Trophoblast cell (in vitro differentiated cells and primary cell): ENCODE results near the gene ZNF582.

Source experiments
- DNase-seq, 2 donors: peaks; one replicate each; pipeline ENCODE4 v3.0.0-alpha.2; 2016
- H2AFZ ChIP-seq: 2 replicates; pipeline ENCODE4 v1.6.1; 2013; ENCODE audit warnings: low read length, moderate library complexity, mild to moderate bottlenecking; ENCODE audit not compliant: insufficient read depth, poor library complexity
- H2AK5ac ChIP-seq: 2 replicates; pipeline ENCODE4 v1.6.1; 2013; ENCODE audit warnings: mild to moderate bottlenecking, low read length
- H2BK120ac ChIP-seq: 2 replicates; pipeline ENCODE4 v1.6.1; 2013; ENCODE audit warnings: low read length, mild to moderate bottlenecking, moderate library complexity; ENCODE audit not compliant: insufficient read depth, poor library complexity
- H2BK12ac ChIP-seq: 2 replicates; pipeline ENCODE4 v1.6.1; 2013; ENCODE audit warnings: mild to moderate bottlenecking, low read length, moderate library complexity
- H2BK5ac ChIP-seq: 2 replicates; pipeline ENCODE4 v1.6.1; 2013; ENCODE audit warnings: low read length, low read depth, moderate library complexity, mild to moderate bottlenecking; ENCODE audit not compliant: poor library complexity
- H3K14ac ChIP-seq: 2 replicates; pipeline ENCODE4 v1.6.1; 2013; ENCODE audit warnings: mild to moderate bottlenecking, low read length
- H3K18ac ChIP-seq: 2 replicates; pipeline ENCODE4 v1.6.1; 2013; ENCODE audit warnings: mild to moderate bottlenecking, low read length
- H3K23ac ChIP-seq: 2 replicates; pipeline ENCODE4 v1.6.1; 2013; ENCODE audit warnings: low read length
- H3K27ac ChIP-seq: 2 replicates; pipeline ENCODE4 v1.5.1; 2013; ENCODE audit warnings: low read depth, mild to moderate bottlenecking, inconsistent platforms, low read length, moderate library complexity
- H3K27me3 ChIP-seq: 2 replicates; pipeline ENCODE4 v1.6.1; 2013; ENCODE audit warnings: inconsistent platforms, mild to moderate bottlenecking, low read length, moderate library complexity; ENCODE audit not compliant: insufficient read depth
- H3K36me3 ChIP-seq, 2 experiments: 1 replicate in 1 of 2; 2 replicates in 1 of 2; pipeline ENCODE4 v1.6.1; 2013; ENCODE audit warnings: low read length in 2 of 2, mild to moderate bottlenecking in 2 of 2, moderate library complexity in 1 of 2; ENCODE audit not compliant: insufficient read depth in 2 of 2, control insufficient read depth in 1 of 2
- H3K4ac ChIP-seq: 2 replicates; pipeline ENCODE4 v1.6.1; 2013; ENCODE audit warnings: low read depth, mild to moderate bottlenecking, low read length, moderate library complexity
- H3K4me1 ChIP-seq, 2 experiments: 1 replicate in 1 of 2; 2 replicates in 1 of 2; pipeline ENCODE4 v1.6.1; 2013; ENCODE audit warnings: low read length in 2 of 2, mild to moderate bottlenecking in 2 of 2, moderate library complexity in 1 of 2; ENCODE audit not compliant: insufficient read depth in 2 of 2, control insufficient read depth in 1 of 2
- H3K4me2 ChIP-seq: 2 replicates; pipeline ENCODE4 v1.6.1; 2013; ENCODE audit warnings: inconsistent platforms, mild to moderate bottlenecking, low read length, moderate library complexity
- H3K4me3 ChIP-seq: 2 replicates; pipeline ENCODE4 v1.5.1; 2013; ENCODE audit warnings: mild to moderate bottlenecking, low read depth, low read length, inconsistent platforms
- H3K79me1 ChIP-seq: one replicate; pipeline ENCODE4 v1.6.1; 2013; ENCODE audit warnings: low read length
- H3K79me2 ChIP-seq: 2 replicates; pipeline ENCODE4 v1.6.1; 2013; ENCODE audit warnings: low read length, mild to moderate bottlenecking; ENCODE audit not compliant: control insufficient read depth, insufficient read depth, poor library complexity
- H3K9ac ChIP-seq: 2 replicates; pipeline ENCODE4 v1.6.1; 2013; ENCODE audit warnings: mild to moderate bottlenecking, low read length
- H3K9me3 ChIP-seq: 2 replicates; pipeline ENCODE4 v1.6.1; 2013; ENCODE audit warnings: low read depth, mild to moderate bottlenecking, control low read depth, inconsistent platforms, low read length; ENCODE audit not compliant: insufficient read depth
- H4K12ac ChIP-seq: 2 replicates; pipeline ENCODE4 v1.6.1; 2013; ENCODE audit warnings: low read depth, mild to moderate bottlenecking, low read length, moderate library complexity
- H4K8ac ChIP-seq: 2 replicates; pipeline ENCODE4 v1.6.1; 2013; ENCODE audit warnings: low read depth, mild to moderate bottlenecking, low read length, moderate library complexity
- H4K91ac ChIP-seq: one replicate; pipeline ENCODE4 v1.6.1; 2013; ENCODE audit warnings: low read depth, mild to moderate bottlenecking, low read length, moderate library complexity
- WGBS: extraction: QIAGEN DNeasy Blood & Tissue Kit; methylation state at CpG from one replicate; pipeline ENCODE4 v1.1.7; 2013; ENCODE audit warnings: missing lambda C conversion rate; ENCODE audit not compliant: insufficient read length, insufficient coverage; ENCODE audit errors: extremely low coverage; 5-methylcytosine and 5-hydroxymethylcytosine counted together

The ZNF582 gene

GRCh38 chr19:56356944-56357343 is 36.4 kb downstream of the ZNF582 start:
- Histone ChIP-seq H2AFZ (no peak overlapping the region), H2BK120ac (no peak overlapping the region), H2AK5ac (no peak overlapping the region), H3K9me3 (peaks cover 2% of the 10 kb centered on the region), H2BK12ac (no peak overlapping the region), H2BK5ac (no peak overlapping the region), H3K27ac (no peak overlapping the region), H4K8ac (no peak overlapping the region), H3K18ac (no peak overlapping the region), H4K91ac (no peak overlapping the region), H3K4ac (no peak overlapping the region), H3K9ac (no peak overlapping the region), H3K27me3 (no peaks in the 10 kb centered on the region), H3K79me2 (no peaks in the 10 kb centered on the region), H4K12ac (no peak overlapping the region), H3K23ac (no peak overlapping the region), H3K36me3 (no peaks in the 10 kb centered on the region), H3K79me1 (no peaks in the 10 kb centered on the region), H3K14ac (no peak overlapping the region), H3K4me1 (no peaks in the 10 kb centered on the region), H3K4me2 (no peak overlapping the region), H3K4me3 (no peak overlapping the region)
- no CpG with 5 or more reads among the region's 2 CpGs for WGBS
- no peak for DNase-seq

GRCh38 chr19:56355517-56355916 is 37.8 kb downstream of the ZNF582 start:
- no peak overlapping the region for H2AK5ac ChIP-seq
- H4K8ac ChIP-seq = no peak overlapping the region
- no peak for DNase-seq
- H3K9ac ChIP-seq = no peak overlapping the region
- no peak overlapping the region for H4K12ac ChIP-seq
- H3K9me3 ChIP-seq = no peaks in the 10 kb centered on the region
- H2BK5ac ChIP-seq = no peak overlapping the region
- H3K79me2 ChIP-seq = no peaks in the 10 kb centered on the region
- H3K79me1 ChIP-seq = no peaks in the 10 kb centered on the region
- no peaks in the 10 kb centered on the region for H3K27me3 ChIP-seq
- no peak overlapping the region for H2BK120ac ChIP-seq
- H3K4me1 ChIP-seq = no peaks in the 10 kb centered on the region
- no peak overlapping the region for H2BK12ac ChIP-seq
- no peak overlapping the region for H3K18ac ChIP-seq
- no peak overlapping the region for H3K23ac ChIP-seq
- H3K4ac ChIP-seq = no peak overlapping the region
- no CpG with 5 or more reads among the region's 1 CpG for WGBS
- H3K36me3 ChIP-seq = no peaks in the 10 kb centered on the region
- H4K91ac ChIP-seq = no peak overlapping the region
- no peak overlapping the region for H2AFZ ChIP-seq
- H3K4me3 ChIP-seq = no peak overlapping the region
- H3K27ac ChIP-seq = no peak overlapping the region
- no peak overlapping the region for H3K4me2 ChIP-seq
- H3K14ac ChIP-seq = no peak overlapping the region

DNA sequence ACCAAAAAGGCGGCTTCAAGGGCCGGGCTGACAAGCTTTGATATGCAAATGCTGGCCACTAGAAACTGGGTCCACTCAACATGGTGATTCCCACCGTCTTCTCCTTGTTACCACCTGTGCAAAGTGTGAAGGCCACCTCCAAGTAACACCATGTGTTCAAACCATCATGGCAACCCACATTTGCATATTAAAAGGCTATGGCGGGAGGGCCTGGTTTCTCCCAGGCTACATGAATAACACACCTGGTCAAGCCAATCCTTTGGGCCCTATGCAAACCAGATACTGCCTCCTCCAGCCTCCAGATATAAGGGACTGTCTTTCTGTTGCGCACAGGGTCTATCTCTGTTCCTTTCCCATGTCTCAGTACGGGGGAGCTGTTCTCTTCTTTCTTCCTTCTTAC is 42.1 kb downstream of the ZNF582 start:
- Histone ChIP-seq H2AFZ (no peak overlapping the region), H3K23ac (no peak overlapping the region), H3K18ac (no peak overlapping the region), H3K79me1 (no peaks in the 10 kb centered on the region), H4K12ac (no peak overlapping the region), H3K4me2 (no peak overlapping the region), H3K4ac (no peak overlapping the region), H3K79me2 (no peaks in the 10 kb centered on the region), H3K4me3 (no peak overlapping the region), H4K8ac (no peak overlapping the region), H2BK12ac (no peak overlapping the region), H3K9me3 (no peaks in the 10 kb centered on the region), H3K9ac (no peak overlapping the region), H3K36me3 (no peaks in the 10 kb centered on the region), H3K27ac (no peak overlapping the region), H2BK5ac (no peak overlapping the region), H2AK5ac (no peak overlapping the region), H2BK120ac (no peak overlapping the region), H3K14ac (no peak overlapping the region), H3K4me1 (no peaks in the 10 kb centered on the region), H3K27me3 (no peaks in the 10 kb centered on the region), H4K91ac (no peak overlapping the region)
- WGBS = no CpG with 5 or more reads among the region's 6 CpGs
- no peak for DNase-seq

GRCh38 chr19:56350416-56351045 is 42.8 kb downstream of the ZNF582 start:
- H2BK12ac ChIP-seq = no peak overlapping the region
- no peak overlapping the region for H2AK5ac ChIP-seq
- no peak overlapping the region for H3K4ac ChIP-seq
- H4K8ac ChIP-seq = no peak overlapping the region
- H3K9ac ChIP-seq = no peak overlapping the region
- H3K18ac ChIP-seq = no peak overlapping the region
- no peak overlapping the region for H3K4me3 ChIP-seq
- no peak overlapping the region for H2AFZ ChIP-seq
- no peak overlapping the region for H4K91ac ChIP-seq
- DNase-seq = peak; percentile 11 to 78
- no peak overlapping the region for H2BK120ac ChIP-seq
- H3K27ac ChIP-seq = no peak overlapping the region
- H3K79me2 ChIP-seq = no peaks in the 10 kb centered on the region
- no peak overlapping the region for H2BK5ac ChIP-seq
- H4K12ac ChIP-seq = no peak overlapping the region
- H3K23ac ChIP-seq = no peak overlapping the region
- no peaks in the 10 kb centered on the region for H3K79me1 ChIP-seq
- no peak overlapping the region for H3K14ac ChIP-seq
- H3K4me1 ChIP-seq = no peaks in the 10 kb centered on the region
- no peaks in the 10 kb centered on the region for H3K36me3 ChIP-seq
- H3K27me3 ChIP-seq = no peaks in the 10 kb centered on the region
- no CpG with 5 or more reads among the region's 8 CpGs for WGBS
- no peaks in the 10 kb centered on the region for H3K9me3 ChIP-seq
- no peak overlapping the region for H3K4me2 ChIP-seq
